ENCODE data around the gene NLGN1. TPM values are rescaled to one million over a fixed set of nuclear protein-coding genes. Genes with fewer than 3 reads are reported as not detected.
"Not testable (repeated sequence)": the region's sequence is repeated elsewhere in the genome, so short reads cannot be mapped to it uniquely, and the experiment has no call there.

Gene NLGN1
- total and polyA plus RNA-seq, 9 of the 15 experiments (the other 6 are each of a cell fraction or from before 2014, with no cell fraction given) = under 0.01 to 0.01 TPM; not detected in 7

GRCh38 chr3:173545590-173545989, 148.0 kb downstream of the NLGN1 start:
- H3K9me1 ChIP-seq (ENCODE audit: control insufficient read depth, insufficient read depth, low read length); H3K4me3 ChIP-seq; BruUV-seq (replicated peaks); H3K4me1 ChIP-seq (replicated peaks in 1 of 2; ENCODE audit: control insufficient read depth in 2 of 2, insufficient read depth in 2 of 2, low read length in 2 of 2); H4K20me1 ChIP-seq (replicated peaks; ENCODE audit: control insufficient read depth, insufficient read depth, low read length); ATAC-seq; H3K27me3 ChIP-seq (ENCODE audit: control insufficient read depth in 2 of 2, insufficient read depth in 2 of 2, low read length in 2 of 2); FAIRE-seq; intact Hi-C loops (cut with micrococcal nuclease); POLR2A ChIA-PET; H3K9ac ChIP-seq (ENCODE audit: insufficient read depth in 1 of 2, low read depth in 2 of 2, low read length in 2 of 2); H3K36me3 ChIP-seq (ENCODE audit: control insufficient read depth, insufficient read depth, low read length); H2AFZ ChIP-seq (ENCODE audit: low read depth, low read length); CTCF ChIA-PET (ENCODE audit: low intra/inter-chr PET ratio); H3K27ac ChIP-seq (ENCODE audit: extremely low read depth, low read depth, low read length); H3K79me2 ChIP-seq (ENCODE audit: control insufficient read depth, insufficient read depth, low read length); H3K9me3 ChIP-seq (replicated peaks; ENCODE audit: control insufficient read depth, insufficient read depth, low read depth, low read length); DNase-seq (ENCODE audit: extremely low read depth in 1 of 4, low spot score in 3 of 4); H3K4me2 ChIP-seq (ENCODE audit: insufficient read depth, low read length); in situ Hi-C loops (cut with MboI): not testable (repeated sequence)
- WGBS (ENCODE audit: insufficient coverage, low coverage, missing lambda C conversion rate) = 0% methylated on average over 1 of the region's 2 CpGs

- no peak for TF ChIP-seq ZNF175 (CRISPR knock-in tag; IDR thresholded peaks at IDR 0.05; ENCODE audit: low read depth)
- H3K9me3 ChIP-seq (replicated peaks; ENCODE audit: control insufficient read depth, insufficient read depth, low read depth, low read length) = no peaks in the 10 kb centered on the region
- no peaks in the 10 kb centered on the region for H3K36me3 ChIP-seq (ENCODE audit: control insufficient read depth, insufficient read depth, low read length)
- BruUV-seq (replicated peaks) = no TSS peak
- FAIRE-seq (no peak), DNase-seq (ENCODE audit: extremely low read depth in 1 of 4, low spot score in 3 of 4) (no peak), ATAC-seq (no peak)
- POLR2A ChIA-PET = no interaction called here
- H3K27ac ChIP-seq (ENCODE audit: extremely low read depth, low read depth, low read length) = no peak overlapping the region
- no peak overlapping the region for H3K9ac ChIP-seq (ENCODE audit: insufficient read depth in 1 of 2, low read depth in 2 of 2, low read length in 2 of 2)
- in situ Hi-C loops (cut with MboI) (no loop called here), intact Hi-C loops (cut with micrococcal nuclease) (no loop called here)
- H3K9me1 ChIP-seq (ENCODE audit: control insufficient read depth, insufficient read depth, low read length) = no peaks in the 10 kb centered on the region
- H3K79me2 ChIP-seq (ENCODE audit: control insufficient read depth, insufficient read depth, low read length) = no peaks in the 10 kb centered on the region
- H4K20me1 ChIP-seq (replicated peaks; ENCODE audit: control insufficient read depth, insufficient read depth, low read length) = no peaks in the 10 kb centered on the region
- 0% methylated on average over 6 of the region's 6 CpGs for WGBS (ENCODE audit: insufficient coverage, low coverage, missing lambda C conversion rate)
- H3K4me3 ChIP-seq = no peak overlapping the region
- CTCF ChIA-PET (ENCODE audit: low intra/inter-chr PET ratio) = no interaction called here
- H2AFZ ChIP-seq (ENCODE audit: low read depth, low read length) = no peak overlapping the region
- H3K4me2 ChIP-seq (ENCODE audit: insufficient read depth, low read length) = no peak overlapping the region
- H3K4me1 ChIP-seq (replicated peaks in 1 of 2; ENCODE audit: control insufficient read depth in 2 of 2, insufficient read depth in 2 of 2, low read length in 2 of 2) = no peaks in the 10 kb centered on the region
- no peaks in the 10 kb centered on the region for H3K27me3 ChIP-seq (ENCODE audit: control insufficient read depth in 2 of 2, insufficient read depth in 2 of 2, low read length in 2 of 2)
These were observed 149.5 kb downstream of the NLGN1 start for GRCh38 chr3:173547070-173547469.
